Fibroblast of skin of left biceps (primary cell): ENCODE measurements around the gene MACO1.
"Not testable (repeated sequence)": the region's sequence is repeated elsewhere in the genome, so short reads cannot be mapped to it uniquely, and the experiment has no call there.

Experiments used
- DNase-seq, 2 experiments: peaks; one replicate each; pipeline ENCODE4 v3.0.0-alpha.2; 2013; ENCODE audit warnings: low read depth in 2 of 2

Gene MACO1

GRCh38 chr1:25423206-25423605 lies 7.5 kb upstream of the MACO1 start:
- not testable (repeated sequence) for DNase-seq

DNA sequence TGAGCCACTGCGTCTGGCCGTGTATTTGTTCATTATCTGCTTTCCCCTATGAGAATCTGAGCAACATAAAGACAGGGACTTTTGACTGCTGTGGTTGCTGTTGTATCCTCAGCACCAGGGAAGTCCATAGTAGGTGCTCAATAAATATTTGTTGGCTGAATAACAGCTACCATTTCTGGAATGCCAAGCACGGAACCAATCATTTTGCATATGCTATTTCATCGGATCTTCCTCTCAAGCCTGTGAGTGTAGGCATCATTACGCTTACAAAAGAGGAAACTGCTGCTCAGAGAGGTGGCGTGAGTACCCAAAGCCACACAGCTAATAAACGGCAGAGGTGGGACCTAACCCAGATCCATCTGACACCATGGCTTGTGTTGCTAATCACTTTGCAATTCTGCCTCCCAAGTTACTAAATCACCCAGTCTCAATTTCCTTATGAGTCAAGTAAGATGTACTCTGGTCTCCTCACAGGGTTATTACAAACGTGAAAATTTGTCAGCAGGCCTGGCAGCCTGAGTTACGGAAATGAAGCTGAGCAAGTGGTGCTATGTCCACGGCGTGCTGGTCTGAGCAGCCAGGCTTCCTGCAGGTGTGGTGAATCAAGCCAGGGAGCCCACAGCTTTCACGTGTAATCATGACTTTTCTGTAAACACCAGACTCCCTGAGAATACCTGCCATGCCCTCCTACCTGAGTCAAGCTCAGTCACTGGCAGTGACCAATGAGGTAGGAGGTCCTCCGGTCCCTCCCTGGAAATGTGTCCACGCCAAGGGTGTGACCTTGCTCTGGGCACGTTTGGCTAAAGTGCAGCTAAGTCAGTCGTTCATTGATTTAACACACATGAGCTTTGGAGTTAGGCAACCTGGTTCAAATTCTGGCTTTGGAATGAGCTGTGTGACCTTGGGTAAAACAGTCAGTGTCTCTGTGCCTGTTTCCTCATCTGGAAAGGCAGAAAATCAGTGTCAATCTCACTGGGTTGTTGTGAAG lies 5.3 kb upstream of the MACO1 start:
- DNase-seq: no peak

DNA sequence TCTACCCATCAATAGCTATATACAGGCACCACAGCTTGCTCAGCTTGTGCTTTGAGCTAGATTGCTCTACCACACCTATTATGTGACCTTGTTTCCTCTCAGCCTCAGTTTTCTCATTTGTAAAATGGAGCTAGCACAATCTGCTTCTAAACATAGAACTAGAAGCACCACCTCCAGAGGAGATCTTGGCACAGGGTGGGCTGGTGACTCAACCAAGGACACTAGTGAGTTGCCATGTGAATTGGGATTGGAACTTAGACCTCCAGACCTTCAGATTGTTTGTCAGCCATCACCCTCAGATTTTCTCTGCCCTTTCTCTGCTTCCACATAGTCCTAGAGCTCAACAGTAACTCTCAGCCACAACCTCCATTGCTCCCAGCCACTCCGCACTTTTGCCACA lies 3.0 kb upstream of the MACO1 start:
- no peak for DNase-seq

DNA sequence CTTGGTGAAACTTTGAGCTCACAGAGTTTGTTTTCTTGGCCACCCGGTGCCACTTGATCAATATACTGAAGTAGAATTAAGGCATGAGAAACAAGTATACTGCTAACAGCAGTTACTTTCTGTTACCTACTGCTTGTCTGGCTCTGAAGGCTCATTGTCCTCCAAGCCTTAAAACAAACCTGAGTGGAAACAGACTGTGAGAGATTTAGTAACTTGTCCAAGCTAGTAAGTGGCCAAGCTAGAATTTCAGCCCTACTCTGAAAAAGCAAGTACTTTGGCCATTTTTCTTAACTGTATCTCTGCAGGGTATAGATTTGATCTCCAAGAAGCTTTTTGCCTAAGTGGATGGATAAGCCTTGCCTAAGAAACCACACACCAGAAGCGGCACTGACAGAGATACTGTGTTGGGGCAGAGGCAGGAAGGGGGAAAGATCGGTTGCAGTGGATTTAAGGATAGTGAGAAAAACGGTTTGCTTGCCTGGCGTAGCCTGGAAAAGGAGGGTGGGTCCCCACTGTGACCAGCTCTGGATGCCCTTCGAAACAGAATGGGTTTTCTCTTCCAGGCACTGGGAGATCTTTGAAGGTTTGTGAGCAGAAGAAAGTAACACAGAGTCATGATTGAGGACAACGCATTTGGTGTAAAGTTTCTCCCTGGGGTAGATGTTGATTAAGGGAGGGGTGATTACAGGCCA lies 2.1 kb upstream of the MACO1 start:
- DNase-seq: no peak

GRCh38 chr1:25430967-25431881 lies 527 bp downstream of the MACO1 start:
- no peak for DNase-seq

DNA sequence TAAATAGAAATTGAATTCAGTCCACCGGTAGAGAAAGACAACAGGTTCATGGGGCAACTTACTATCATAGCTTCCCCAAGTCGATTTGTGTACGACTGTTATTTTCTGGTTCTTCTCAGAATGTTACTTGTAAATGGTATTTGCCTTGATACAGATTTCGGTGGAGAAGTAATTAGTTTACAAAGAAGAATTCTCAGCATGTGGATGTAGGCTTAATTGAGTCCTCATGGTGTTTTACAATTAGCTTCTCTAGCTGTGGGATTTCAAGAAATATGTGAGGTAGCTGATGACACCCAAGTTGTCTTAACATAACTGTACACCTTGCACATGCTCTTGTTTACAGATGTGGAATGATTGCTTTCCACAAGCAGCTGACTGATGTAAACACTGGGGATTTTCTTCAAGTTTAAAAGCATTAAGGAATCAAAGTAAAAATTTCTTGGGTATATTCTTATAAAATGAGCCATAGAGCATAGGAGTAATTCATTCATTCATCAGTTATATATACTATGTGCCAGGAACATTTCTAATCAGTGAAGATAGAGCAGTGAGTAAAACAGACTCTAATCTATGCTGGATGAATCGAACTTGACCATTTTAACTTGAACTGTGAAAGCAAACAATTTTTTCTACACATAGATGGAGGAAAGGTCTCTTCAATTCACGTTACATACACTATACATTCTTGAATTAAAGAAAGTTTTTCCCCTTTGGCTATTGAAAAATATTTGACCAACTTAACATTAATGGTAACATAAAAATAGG lies 1.4 kb downstream of the MACO1 start:
- DNase-seq: no peak

GRCh38 chr1:25432749-25433388 lies 2.2 kb downstream of the MACO1 start:
- DNase-seq: no peak

- no peak for DNase-seq
These were observed 2.9 kb downstream of the MACO1 start for GRCh38 chr1:25433389-25434186.

DNA sequence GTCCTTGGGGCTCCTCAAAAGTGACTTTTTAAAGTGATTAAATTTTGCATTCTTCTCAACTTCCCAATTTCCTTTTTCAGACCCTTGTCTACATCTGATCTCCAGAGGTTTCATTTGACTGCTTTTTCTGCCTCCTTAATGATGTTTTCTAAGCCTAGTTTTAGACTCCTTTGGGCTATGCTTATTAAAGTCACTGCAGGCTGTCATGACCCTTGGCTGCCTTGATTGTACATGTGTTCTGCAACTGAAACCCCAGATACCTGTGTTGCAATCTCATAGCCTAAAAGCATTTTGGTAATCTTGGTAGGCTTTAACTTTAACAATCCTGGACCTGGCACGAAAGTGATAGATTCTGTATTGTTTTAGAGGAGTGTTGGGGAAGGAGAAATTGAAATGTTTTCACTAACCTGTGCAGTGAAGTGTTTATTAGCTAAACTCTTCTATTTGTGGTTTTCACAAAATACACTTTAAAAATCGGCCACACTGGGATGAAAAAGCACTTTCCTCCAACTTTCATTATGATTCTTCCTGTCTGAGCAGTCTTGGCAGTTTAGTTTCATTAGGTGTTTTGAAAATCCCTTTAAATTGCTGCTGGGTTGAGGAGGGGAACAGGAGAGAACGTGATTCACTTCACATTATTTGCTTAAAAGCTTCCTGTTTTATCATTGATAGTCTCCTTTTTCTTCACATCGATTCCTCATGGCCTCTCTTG lies 4.9 kb downstream of the MACO1 start:
- DNase-seq: no peak

DNA sequence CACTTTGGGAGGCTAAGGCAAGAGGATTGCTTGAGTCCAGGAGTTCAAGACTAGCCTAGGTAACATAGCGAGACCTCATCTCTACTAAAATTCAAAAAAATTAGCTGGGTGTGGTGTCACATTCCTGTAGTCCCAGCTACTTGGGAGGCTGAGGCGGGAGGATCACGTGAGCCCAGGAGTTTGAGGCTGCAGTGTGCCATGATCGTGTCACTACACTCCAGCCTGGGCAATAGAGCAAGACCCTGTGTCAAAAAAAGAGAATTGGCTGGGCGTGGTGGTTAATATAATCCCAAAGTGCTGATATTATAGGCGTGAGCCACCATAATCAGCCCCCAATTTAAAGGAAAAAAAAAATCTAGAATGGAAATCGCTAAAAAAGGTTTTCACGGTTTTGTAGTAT lies 7.0 kb downstream of the MACO1 start:
- no peak for DNase-seq

DNA sequence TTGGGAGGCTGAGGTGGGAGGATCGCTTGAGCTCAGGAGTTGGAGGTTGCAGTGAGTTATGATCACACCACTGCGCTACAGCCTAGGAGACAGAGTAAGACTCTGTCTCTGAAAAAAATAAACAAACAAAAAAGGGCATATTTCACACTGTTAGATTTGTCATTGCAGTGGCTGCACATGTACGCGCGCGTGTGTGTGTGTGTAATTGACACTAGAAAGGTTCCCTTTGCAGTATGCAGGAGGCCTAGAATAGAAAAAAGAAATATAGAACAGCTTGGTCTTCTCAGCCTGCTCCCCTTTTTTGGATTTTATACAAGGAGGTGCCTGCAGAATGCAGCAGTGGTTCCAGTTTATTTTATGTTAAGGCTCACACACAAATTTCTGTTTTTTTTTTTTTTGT lies 8.6 kb downstream of the MACO1 start:
- DNase-seq: no peak

DNA sequence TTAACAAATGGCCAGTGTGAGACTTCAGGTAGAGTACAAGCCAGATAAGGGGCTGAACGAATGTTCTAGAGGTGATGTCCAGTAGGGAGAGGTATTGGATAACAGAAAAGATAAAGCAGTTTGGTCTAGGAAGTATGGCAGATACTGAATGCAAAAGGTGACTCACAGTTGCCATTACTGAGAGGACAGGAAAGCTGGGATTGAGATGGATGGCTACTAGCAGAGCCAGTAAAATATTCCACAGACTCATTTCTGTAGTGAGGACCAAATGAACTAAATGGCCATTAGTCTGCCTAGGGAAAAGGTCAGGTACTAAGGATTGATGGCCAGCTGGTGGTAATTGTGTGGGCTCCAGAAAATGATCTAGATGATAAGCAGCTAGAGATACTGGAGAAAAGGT lies 11.5 kb downstream of the MACO1 start:
- no peak for DNase-seq

DNA sequence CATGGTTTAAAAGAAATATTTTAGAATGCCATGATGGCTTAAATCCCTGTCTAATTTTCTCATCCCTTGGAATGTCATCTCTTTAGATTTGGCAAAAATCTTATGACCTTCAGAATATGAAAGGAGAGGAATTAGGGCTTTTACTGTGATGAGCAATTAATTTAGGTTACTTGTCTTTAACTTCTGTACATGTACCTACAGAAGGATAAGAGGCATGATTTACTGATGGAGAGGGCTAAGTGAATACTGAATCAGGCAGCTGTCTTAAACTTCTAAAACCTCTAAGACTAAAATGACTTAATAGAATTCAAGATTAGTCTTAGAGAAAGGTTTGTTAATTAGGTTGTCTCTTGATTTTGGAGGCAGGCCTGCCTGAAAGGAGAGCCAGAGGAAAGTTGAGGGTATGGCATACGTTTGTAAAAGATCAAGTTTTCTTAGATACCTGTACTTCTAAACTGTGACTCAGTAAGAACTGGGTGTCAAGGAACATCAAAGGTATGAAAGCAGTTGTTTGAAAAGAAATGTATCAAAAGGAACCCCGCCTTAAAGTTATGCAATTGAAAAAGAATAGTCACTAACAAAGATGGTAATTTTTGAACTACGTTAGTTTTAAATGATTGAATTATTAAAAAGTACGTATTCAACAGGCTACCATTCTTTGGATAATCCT lies 12.5 kb downstream of the MACO1 start:
- no peak for DNase-seq

- DNase-seq: not testable (repeated sequence)
These were observed 13.9 kb downstream of the MACO1 start for GRCh38 chr1:25444604-25445003.

- DNase-seq: peak; percentile 45 to 48
These were observed 15.4 kb downstream of the MACO1 start for GRCh38 chr1:25445993-25446538.

DNA sequence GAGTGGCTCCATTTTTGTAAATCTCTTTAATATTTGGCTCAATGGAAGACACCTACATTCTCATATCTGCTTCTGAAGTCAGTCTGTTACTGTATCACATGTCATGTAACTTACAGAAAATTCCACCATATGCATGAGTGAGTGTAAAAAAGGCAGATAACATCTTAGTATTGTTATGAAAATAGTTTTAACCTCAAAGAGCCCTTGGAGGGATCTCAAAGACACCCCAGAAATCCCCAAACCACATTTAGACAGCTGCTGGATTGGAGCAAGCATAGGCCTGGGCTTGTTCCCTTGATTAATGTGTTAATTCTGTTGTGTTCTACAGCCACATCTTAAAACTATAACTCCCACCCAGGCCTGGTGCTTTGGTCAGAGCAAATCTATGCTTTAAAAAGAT lies 16.9 kb downstream of the MACO1 start:
- DNase-seq: no peak

DNA sequence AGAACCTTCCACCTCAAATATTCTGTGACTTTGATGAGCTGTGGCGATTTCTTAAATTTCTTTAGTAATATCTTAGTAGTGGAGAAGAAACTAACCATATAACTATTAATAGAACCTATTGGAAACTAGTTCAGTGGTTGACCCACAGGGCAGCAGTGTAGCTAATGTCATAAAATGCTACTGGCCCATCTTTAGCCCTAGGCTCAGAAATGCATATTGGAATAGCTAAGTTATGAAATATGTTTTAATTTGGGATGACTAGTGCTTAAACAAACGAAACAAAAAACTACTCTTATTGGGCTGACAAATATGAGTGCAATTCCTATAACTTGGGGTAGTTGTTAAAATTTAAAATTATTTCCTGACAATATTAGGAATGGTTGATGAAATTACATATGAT lies 20.2 kb downstream of the MACO1 start:
- DNase-seq: no peak

DNA sequence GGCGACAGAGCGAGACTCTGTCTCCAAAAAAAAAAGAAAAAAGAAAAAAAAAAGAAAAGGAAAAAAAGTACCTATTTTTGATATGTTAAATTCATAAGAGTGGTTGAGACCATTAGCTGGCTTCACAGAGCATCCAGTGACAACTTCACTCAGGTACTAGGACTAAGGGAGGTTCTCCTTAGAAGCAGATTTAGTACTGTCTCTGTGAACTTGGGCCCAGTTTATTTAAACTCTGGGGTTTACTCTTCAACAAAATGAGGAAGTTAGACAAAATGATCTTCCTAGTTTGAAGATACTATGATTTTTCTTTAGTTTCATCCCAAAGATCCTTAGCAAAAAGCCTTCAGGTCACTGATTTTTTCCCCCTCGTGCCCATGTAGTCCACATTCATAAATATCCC lies 21.2 kb downstream of the MACO1 start:
- DNase-seq: no peak
